ENCODE data around the gene LDHAL6B. TPM values are rescaled to one million over a fixed set of nuclear protein-coding genes. Genes with fewer than 3 reads are reported as not detected.

Gene LDHAL6B
- total RNA-seq, 1 donor = not detected

DNA sequence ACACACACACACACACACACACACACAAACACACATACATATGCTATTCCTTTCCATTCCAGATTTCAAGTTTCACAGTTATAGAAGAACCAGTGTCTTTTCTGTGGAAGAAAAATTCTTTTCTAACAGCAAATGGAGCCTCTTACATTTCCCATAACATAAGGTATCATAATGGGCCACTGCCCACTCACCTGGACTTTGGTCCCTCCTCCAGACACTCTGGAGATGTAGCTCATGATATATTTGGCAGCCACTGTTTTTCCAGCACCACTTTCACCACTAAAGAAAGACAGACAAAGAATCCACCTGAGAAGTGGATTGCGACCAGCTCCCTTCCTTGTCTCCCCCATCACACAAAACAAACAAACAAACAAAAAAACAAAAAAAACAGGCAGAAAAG, 29.8 kb downstream of the LDHAL6B start:
- TF ChIP-seq, protein P1, sequence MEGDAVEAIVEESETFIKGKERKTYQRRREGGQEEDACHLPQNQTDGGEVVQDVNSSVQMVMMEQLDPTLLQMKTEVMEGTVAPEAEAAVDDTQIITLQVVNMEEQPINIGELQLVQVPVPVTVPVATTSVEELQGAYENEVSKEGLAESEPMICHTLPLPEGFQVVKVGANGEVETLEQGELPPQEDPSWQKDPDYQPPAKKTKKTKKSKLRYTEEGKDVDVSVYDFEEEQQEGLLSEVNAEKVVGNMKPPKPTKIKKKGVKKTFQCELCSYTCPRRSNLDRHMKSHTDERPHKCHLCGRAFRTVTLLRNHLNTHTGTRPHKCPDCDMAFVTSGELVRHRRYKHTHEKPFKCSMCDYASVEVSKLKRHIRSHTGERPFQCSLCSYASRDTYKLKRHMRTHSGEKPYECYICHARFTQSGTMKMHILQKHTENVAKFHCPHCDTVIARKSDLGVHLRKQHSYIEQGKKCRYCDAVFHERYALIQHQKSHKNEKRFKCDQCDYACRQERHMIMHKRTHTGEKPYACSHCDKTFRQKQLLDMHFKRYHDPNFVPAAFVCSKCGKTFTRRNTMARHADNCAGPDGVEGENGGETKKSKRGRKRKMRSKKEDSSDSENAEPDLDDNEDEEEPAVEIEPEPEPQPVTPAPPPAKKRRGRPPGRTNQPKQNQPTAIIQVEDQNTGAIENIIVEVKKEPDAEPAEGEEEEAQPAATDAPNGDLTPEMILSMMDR (IDR thresholded peaks at IDR 0.05; ENCODE audit: extremely low read depth, low read depth, low read length) = no peak
- H3K27ac ChIP-seq (ENCODE audit: low read depth, low read length) = no peak overlapping the region
- no peak overlapping the region for H2AFZ ChIP-seq (ENCODE audit: low read length)
- peaks cover 25% of the 10 kb centered on the region for H3K79me2 ChIP-seq (ENCODE audit: insufficient read depth, low read length)
- H3K4me2 ChIP-seq (ENCODE audit: insufficient read depth, low read length) = no peak overlapping the region
- H3K9me3 ChIP-seq (ENCODE audit: low read depth, low read length) = no peaks in the 10 kb centered on the region
- DNase-seq (ENCODE audit: insufficient read length, low spot score, missing footprints) = no peak
- H3K4me1 ChIP-seq (ENCODE audit: insufficient read depth, low read length) = peaks cover 27% of the 10 kb centered on the region
- H3K4me3 ChIP-seq (ENCODE audit: insufficient read depth, low read length) = no peak overlapping the region
- peaks cover 5% of the 10 kb centered on the region for H3K36me3 ChIP-seq (ENCODE audit: insufficient read depth, low read length)
- H4K20me1 ChIP-seq (ENCODE audit: insufficient read depth, low read length) = peaks cover 9% of the 10 kb centered on the region
- no peaks in the 10 kb centered on the region for H3K27me3 ChIP-seq (ENCODE audit: insufficient read depth, low read length)

DNA sequence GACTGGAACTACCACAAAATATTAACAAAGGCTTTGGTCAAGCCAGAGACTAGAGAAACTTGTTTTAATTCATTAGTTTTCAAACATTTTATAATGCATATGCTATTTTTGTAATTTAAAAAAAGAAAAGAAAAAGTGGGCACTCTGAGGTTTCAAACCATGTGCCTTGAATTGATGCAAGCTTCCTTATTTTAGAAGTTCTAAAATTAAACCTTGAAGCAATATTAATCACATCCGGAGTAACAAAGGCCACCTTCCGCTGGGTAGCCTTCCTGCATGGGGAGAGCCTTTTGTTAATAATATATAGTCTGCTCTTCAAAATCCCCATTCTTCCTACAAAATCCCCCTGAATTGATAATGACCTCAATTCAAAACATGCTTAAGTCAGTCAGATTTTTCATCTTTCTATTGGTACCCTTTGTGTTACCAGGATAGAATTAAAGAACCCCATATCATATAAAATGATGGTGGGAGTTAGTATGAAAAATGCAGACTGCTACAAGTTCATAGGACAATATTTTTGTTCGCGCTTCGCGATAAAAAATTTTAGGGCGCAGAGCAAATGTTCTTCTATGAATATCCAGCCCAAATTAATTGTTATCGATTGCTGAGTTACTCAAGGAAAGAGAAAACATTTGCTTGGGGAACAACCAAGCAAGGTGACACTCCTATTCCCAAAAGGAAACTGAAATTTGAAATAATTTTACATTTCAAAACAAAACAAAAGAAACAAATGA, 30.6 kb downstream of the LDHAL6B start:
- H3K4me1 ChIP-seq (ENCODE audit: insufficient read depth, low read length) = peaks cover 21% of the 10 kb centered on the region
- peaks cover under 1% of the 10 kb centered on the region for H4K20me1 ChIP-seq (ENCODE audit: insufficient read depth, low read length)
- H3K36me3 ChIP-seq (ENCODE audit: insufficient read depth, low read length) = peaks cover 2% of the 10 kb centered on the region
- DNase-seq (ENCODE audit: insufficient read length, low spot score, missing footprints) = no peak
- TF ChIP-seq, protein P1 (IDR thresholded peaks at IDR 0.05; ENCODE audit: extremely low read depth, low read depth, low read length) = no peak
- H3K27me3 ChIP-seq (ENCODE audit: insufficient read depth, low read length) = no peaks in the 10 kb centered on the region
- no peak overlapping the region for H3K4me3 ChIP-seq (ENCODE audit: insufficient read depth, low read length)
- no peak overlapping the region for H3K27ac ChIP-seq (ENCODE audit: low read depth, low read length)
- H3K9me3 ChIP-seq (ENCODE audit: low read depth, low read length) = no peaks in the 10 kb centered on the region
- H3K4me2 ChIP-seq (ENCODE audit: insufficient read depth, low read length) = no peak overlapping the region
- H2AFZ ChIP-seq (ENCODE audit: low read length) = no peak overlapping the region
- H3K79me2 ChIP-seq (ENCODE audit: insufficient read depth, low read length) = peaks cover 21% of the 10 kb centered on the region

DNA sequence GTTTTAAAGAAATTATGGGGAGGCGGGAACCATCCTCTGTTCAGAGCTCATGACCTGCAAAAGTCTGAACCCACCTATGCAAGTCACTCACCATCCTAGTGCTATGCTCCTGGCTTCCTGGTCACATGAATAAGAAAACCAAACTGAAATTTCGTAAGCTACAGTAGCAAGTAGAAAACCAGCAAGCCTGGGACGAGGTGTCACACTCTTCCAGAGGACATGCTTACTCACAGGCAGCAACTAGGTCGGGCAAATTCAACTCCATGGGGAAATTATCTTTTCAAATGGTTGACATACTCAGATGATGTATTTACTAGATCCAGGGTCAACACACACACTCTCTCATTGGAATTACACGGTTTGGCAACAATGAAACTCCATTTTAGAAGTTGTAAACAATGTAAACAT, 31.3 kb downstream of the LDHAL6B start:
- no peaks in the 10 kb centered on the region for H3K27me3 ChIP-seq (ENCODE audit: insufficient read depth, low read length)
- H3K4me1 ChIP-seq (ENCODE audit: insufficient read depth, low read length) = peaks cover 14% of the 10 kb centered on the region
- H3K27ac ChIP-seq (ENCODE audit: low read depth, low read length) = no peak overlapping the region
- TF ChIP-seq, protein P1 (IDR thresholded peaks at IDR 0.05; ENCODE audit: extremely low read depth, low read depth, low read length) = no peak
- peaks cover 3% of the 10 kb centered on the region for H3K36me3 ChIP-seq (ENCODE audit: insufficient read depth, low read length)
- H2AFZ ChIP-seq (ENCODE audit: low read length) = no peak overlapping the region
- peaks cover 21% of the 10 kb centered on the region for H3K79me2 ChIP-seq (ENCODE audit: insufficient read depth, low read length)
- no peaks in the 10 kb centered on the region for H4K20me1 ChIP-seq (ENCODE audit: insufficient read depth, low read length)
- no peak overlapping the region for H3K4me3 ChIP-seq (ENCODE audit: insufficient read depth, low read length)
- DNase-seq (ENCODE audit: insufficient read length, low spot score, missing footprints) = no peak
- no peaks in the 10 kb centered on the region for H3K9me3 ChIP-seq (ENCODE audit: low read depth, low read length)
- H3K4me2 ChIP-seq (ENCODE audit: insufficient read depth, low read length) = no peak overlapping the region

DNA sequence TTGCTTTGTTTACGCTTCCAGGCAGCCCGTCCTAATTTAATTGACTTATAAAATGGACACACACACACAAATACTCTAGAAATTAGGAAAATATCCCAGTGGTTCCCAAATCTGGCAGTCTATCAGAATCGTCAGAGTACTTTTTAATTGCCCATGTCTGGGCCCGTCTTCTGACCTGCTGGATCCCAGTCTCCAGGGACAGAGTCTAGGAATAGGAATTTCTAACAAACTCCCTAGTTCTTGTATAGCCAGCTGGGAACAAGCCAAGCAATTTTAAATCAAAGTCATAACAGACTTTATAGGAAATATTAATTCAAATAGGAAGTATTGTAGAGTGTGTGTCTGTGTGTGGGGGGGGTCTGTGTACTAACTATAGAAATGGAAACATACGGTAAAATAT, 33.4 kb downstream of the LDHAL6B start:
- H3K79me2 ChIP-seq (ENCODE audit: insufficient read depth, low read length) = peaks cover 27% of the 10 kb centered on the region
- no peak overlapping the region for H3K4me3 ChIP-seq (ENCODE audit: insufficient read depth, low read length)
- no peak for DNase-seq (ENCODE audit: insufficient read length, low spot score, missing footprints)
- H2AFZ ChIP-seq (ENCODE audit: low read length) = no peak overlapping the region
- no peaks in the 10 kb centered on the region for H3K9me3 ChIP-seq (ENCODE audit: low read depth, low read length)
- H3K27ac ChIP-seq (ENCODE audit: low read depth, low read length) = no peak overlapping the region
- peaks cover 12% of the 10 kb centered on the region for H3K4me1 ChIP-seq (ENCODE audit: insufficient read depth, low read length)
- H4K20me1 ChIP-seq (ENCODE audit: insufficient read depth, low read length) = no peaks in the 10 kb centered on the region
- H3K4me2 ChIP-seq (ENCODE audit: insufficient read depth, low read length) = peak overlapping the region; percentile 12
- peaks cover 12% of the 10 kb centered on the region for H3K36me3 ChIP-seq (ENCODE audit: insufficient read depth, low read length)
- TF ChIP-seq, protein P1 (IDR thresholded peaks at IDR 0.05; ENCODE audit: extremely low read depth, low read depth, low read length) = no peak
- H3K27me3 ChIP-seq (ENCODE audit: insufficient read depth, low read length) = no peaks in the 10 kb centered on the region

Data from osteoblast (primary cell).